HepG2 (cell line): ENCODE measurements around the gene CAMK2D. TPM values are rescaled to one million over a fixed set of nuclear protein-coding genes. Genes with fewer than 3 reads are reported as not detected.

ENCODE experiments used
- ATAC-seq: fragments of 200-7000 bp; cut with Tn5 transposase; 3 replicates; pipeline ENCODE4 v1.9.1; 2020; ENCODE audit warnings: mild to moderate bottlenecking, moderate library complexity
- BruUV-seq: library from RNA; stranded (reverse); fragments of 400-500 nt; replicated peaks from 2 replicates; lab custom pipeline; 2021; lab: Mats Ljungman, UMichigan
- CTCF ChIA-PET: fragments of 300-600 bp; formaldehyde crosslinking; extraction: SDS; loops from one replicate; lab custom pipeline; 2021; ENCODE audit warnings: low total read pairs, inconsistent platforms, low intra/inter-chr PET ratio; lab: Yijun Ruan, JAX
- POLR2A ChIA-PET: fragments of 350-600 bp; sonication (Branson Sonifier 250); formaldehyde crosslinking; loops from one replicate; lab custom pipeline; 2020; ENCODE audit warnings: antibody characterized with exemption, inconsistent platforms; lab: Yijun Ruan, JAX
- DNase-seq: peaks from one replicate; pipeline ENCODE4 v3.0.0-alpha.2; 2015; ENCODE audit warnings: low spot score
- FAIRE-seq: peaks from 3 replicates; lab custom pipeline; 2011; peaks lifted over from hg19 to GRCh38; lab: Jason Lieb, UNC
- H2AFZ ChIP-seq: one replicate; pipeline ENCODE4 v1.6.1; 2011; ENCODE audit warnings: low read length, inconsistent platforms
- H3K27ac ChIP-seq: fragments of 300-600 bp; 3 replicates; pipeline ENCODE4 v1.8.0; 2011; ENCODE audit warnings: mixed run types, mild to moderate bottlenecking, mixed read lengths, low read length, inconsistent platforms; ENCODE audit not compliant: insufficient read depth; ENCODE audit errors: extremely low read length
- H3K27me3 ChIP-seq, 2 experiments: fragments of 200-600 bp in 1 of 2; 2 replicates in 1 of 2; 3 replicates in 1 of 2; pipeline versions ENCODE4 v1.6.0 to v1.8.0; 2011; ENCODE audit warnings: low read length in 2 of 2, mild to moderate bottlenecking in 2 of 2, moderate library complexity in 2 of 2, inconsistent platforms in 1 of 2; ENCODE audit not compliant: insufficient read depth in 2 of 2, control insufficient read depth in 1 of 2
- H3K36me3 ChIP-seq, 2 experiments: fragments of 200-600 bp in 1 of 2; replicated peaks in 1 of 2; 2 replicates in 1 of 2; 3 replicates in 1 of 2; pipeline versions ENCODE4 v1.5.1 to v1.8.0; 2011; ENCODE audit warnings: low read length in 2 of 2, inconsistent platforms in 1 of 2; ENCODE audit not compliant: insufficient read depth in 2 of 2, control insufficient read depth in 1 of 2
- H3K4me1 ChIP-seq: 2 replicates; pipeline ENCODE4 v1.5.1; 2012; ENCODE audit warnings: low read length, inconsistent platforms; ENCODE audit not compliant: insufficient read depth
- H3K4me2 ChIP-seq: 2 replicates; pipeline ENCODE4 v1.6.0; 2011; ENCODE audit warnings: low read depth, low read length, inconsistent platforms
- H3K4me3 ChIP-seq, 3 experiments: fragments of 200-600 bp in 1 of 3; sonication (generic), shearing (Covaris generic) in 1 of 3; replicated peaks in 1 of 3; 2 replicates each; pipeline ENCODE4 v1.5.1; 2011 to 2016; ENCODE audit warnings: low read length in 3 of 3, inconsistent platforms in 2 of 3, low read depth in 2 of 3, mild to moderate bottlenecking in 2 of 3, control low read depth in 1 of 3, mixed read lengths in 1 of 3; ENCODE audit not compliant: insufficient read depth in 1 of 3
- H3K79me2 ChIP-seq: one replicate; pipeline ENCODE4 v1.6.1; 2011; ENCODE audit warnings: low read length, inconsistent platforms; ENCODE audit not compliant: insufficient read depth
- H3K9ac ChIP-seq: 2 replicates; pipeline ENCODE4 v1.6.0; 2011; ENCODE audit warnings: mild to moderate bottlenecking, low read depth, low read length, inconsistent platforms; ENCODE audit not compliant: insufficient read depth
- H3K9me3 ChIP-seq: 2 replicates; pipeline ENCODE4 v1.5.1; 2012; ENCODE audit warnings: mild to moderate bottlenecking, low read length
- H4K20me1 ChIP-seq: 2 replicates; pipeline ENCODE4 v1.6.0; 2011; ENCODE audit warnings: inconsistent platforms, mild to moderate bottlenecking, low read length, moderate library complexity; ENCODE audit not compliant: insufficient read depth
- BATF2 ChIP-seq: sonication (generic); formaldehyde crosslinking; IDR thresholded peaks from 2 replicates; pipeline ENCODE4 v1.8.0; 2022; ENCODE audit warnings: mild to moderate bottlenecking, missing genetic modification reagents, moderate library complexity
- HINFP ChIP-seq: sonication (generic); formaldehyde crosslinking; IDR thresholded peaks from 2 replicates; pipeline ENCODE4 v1.4.0; 2020; ENCODE audit warnings: low read depth, mild to moderate bottlenecking, missing genetic modification reagents
- IRF9 ChIP-seq: sonication (generic); formaldehyde crosslinking; IDR thresholded peaks from 2 replicates; pipeline ENCODE4 v1.8.0; 2022; ENCODE audit warnings: missing genetic modification reagents, mild to moderate bottlenecking, borderline replicate concordance
- MEF2D ChIP-seq: sonication (generic); formaldehyde crosslinking; IDR thresholded peaks from 2 replicates; pipeline ENCODE4 v1.5.1; 2020; ENCODE audit warnings: mild to moderate bottlenecking, missing genetic modification reagents
- SKIL ChIP-seq: sonication (generic); formaldehyde crosslinking; IDR thresholded peaks from 2 replicates; pipeline ENCODE4 v1.8.0; 2022; ENCODE audit warnings: missing genetic modification reagents, mild to moderate bottlenecking, moderate library complexity, borderline replicate concordance
- USF2 ChIP-seq, 2 experiments: sonication (generic) in 1 of 2; formaldehyde crosslinking in 1 of 2; IDR thresholded peaks; 2 replicates each; pipeline versions ENCODE4 v1.5.1 to v1.6.1; 2011 to 2020; ENCODE audit warnings: borderline replicate concordance in 1 of 2, low read depth in 1 of 2, low read length in 1 of 2, mild to moderate bottlenecking in 1 of 2, missing genetic modification reagents in 1 of 2, moderate library complexity in 1 of 2
- ZFY ChIP-seq: sonication (generic); formaldehyde crosslinking; IDR thresholded peaks from 2 replicates; pipeline ENCODE4 v1.4.0; 2020; ENCODE audit warnings: missing genetic modification reagents
- ZMYM3 ChIP-seq: sonication (generic); formaldehyde crosslinking; IDR thresholded peaks from 2 replicates; pipeline ENCODE4 v1.5.1; 2020; ENCODE audit warnings: mild to moderate bottlenecking, missing genetic modification reagents
- ZNF138 ChIP-seq: sonication (generic); formaldehyde crosslinking; IDR thresholded peaks from 2 replicates; pipeline ENCODE4 v1.5.0; 2020; ENCODE audit warnings: mild to moderate bottlenecking, low read depth, missing genetic modification reagents
- ZNF282 ChIP-seq: fragments of 450-650 bp; IDR thresholded peaks from 2 replicates; pipeline ENCODE4 v1.6.1; 2018; ENCODE audit not compliant: partially characterized antibody
- ZNF329 ChIP-seq: sonication (generic); formaldehyde crosslinking; IDR thresholded peaks from 2 replicates; pipeline ENCODE4 v1.9.0; 2021; ENCODE audit warnings: low read depth, mild to moderate bottlenecking, missing genetic modification reagents
- ZNF589 ChIP-seq: sonication (generic); formaldehyde crosslinking; conservative IDR thresholded peaks from 2 replicates; pipeline ENCODE4 v1.8.0; 2022; ENCODE audit warnings: mild to moderate bottlenecking, moderate library complexity, missing genetic modification reagents
- ZSCAN30 ChIP-seq: sonication (generic); formaldehyde crosslinking; IDR thresholded peaks from 2 replicates; pipeline ENCODE4 v1.5.0; 2020; ENCODE audit warnings: mild to moderate bottlenecking, missing genetic modification reagents
- ZXDC ChIP-seq: sonication (generic); formaldehyde crosslinking; IDR thresholded peaks from 2 replicates; pipeline ENCODE4 v1.5.0; 2020; ENCODE audit warnings: mild to moderate bottlenecking, missing genetic modification reagents
- in situ Hi-C: cut with HindIII; loops from 2 replicates; pipeline ENCODE4 v1.10.0; 2017; ENCODE audit warnings: low pct_unique_long_range_greater_than_20kb; ENCODE audit not compliant: extremely low pct_ligation_motif_present
- intact Hi-C: fragments of 100-400 bp; cut with micrococcal nuclease; formaldehyde crosslinking; loops from one replicate; pipeline ENCODE4 v1.10.0; 2022; ENCODE audit not compliant: unreplicated experiment
- polyA plus RNA-seq, 8 experiments: library from polyadenylated mRNA; depleted of rRNA in 3 of 8; stranded (reverse) in 7 of 8; unstranded in 1 of 8; fragments of >200 nt; fragmentation: Illumina TruSeq in 4 of 8; extraction: Trizol in 4 of 8; gene quantifications; 2 replicates each; pipeline versions ENCODE4 v1.2.1 to v1.2.3, GENCODE V29; 2011 to 2016; ENCODE audit warnings: low read depth in 4 of 8, missing spikeins in 1 of 8, mixed read lengths in 1 of 8; ENCODE audit not compliant: insufficient read depth in 1 of 8
- total RNA-seq, 5 experiments: library from RNA; depleted of rRNA; stranded (reverse); fragments of >200 nt; fragmentation: Illumina TruSeq; extraction: Trizol; gene quantifications; 2 replicates each; pipeline ENCODE4 v1.2.3, GENCODE V29; 2016; ENCODE audit warnings: low read depth in 1 of 5

The CAMK2D gene
- total and polyA plus RNA-seq, 2 of the 13 experiments (the other 11 are each of a cell fraction or from before 2014, with no cell fraction given) = 18.0 to 65.4 TPM

GRCh38 chr4:113410686-113411085 is 350.9 kb downstream of the CAMK2D start:
- no peak overlapping the region for H3K4me2 ChIP-seq
- CTCF ChIA-PET = no interaction called here
- H2AFZ ChIP-seq = no peak overlapping the region
- no peaks in the 10 kb centered on the region for H4K20me1 ChIP-seq
- H3K79me2 ChIP-seq = no peaks in the 10 kb centered on the region
- no peak overlapping the region for H3K27ac ChIP-seq
- no peak overlapping the region for H3K9ac ChIP-seq
- POLR2A ChIA-PET = no interaction called here
- H3K4me3 ChIP-seq = no peak overlapping the region
- H3K27me3 ChIP-seq = no peaks in the 10 kb centered on the region
- intact Hi-C loops (no loop called here), in situ Hi-C loops (no loop called here)
- BruUV-seq = no TSS peak
- no peaks in the 10 kb centered on the region for H3K9me3 ChIP-seq
- no peaks in the 10 kb centered on the region for H3K36me3 ChIP-seq
- no peak for FAIRE-seq
- peaks cover 28% of the 10 kb centered on the region for H3K4me1 ChIP-seq
- DNase-seq = no peak
- ATAC-seq = no peak
- TF ChIP-seq ZNF589 (CRISPR knock-in tag) (no peak), ZNF329 (CRISPR knock-in tag) (no peak), ZNF282 (no peak), ZSCAN30 (no peak), IRF9 (no peak), SKIL (CRISPR knock-in tag) (no peak), BATF2 (no peak), ZFY (CRISPR knock-in tag) (no peak), ZNF138 (CRISPR knock-in tag) (no peak), ZMYM3 (no peak), HINFP (CRISPR knock-in tag) (no peak), USF2 (IDR thresholded peaks at IDR 0.05; ENCODE audit: low read depth, low read length) (no peak), USF2 (CRISPR knock-in tag; IDR thresholded peaks at IDR 0.05; ENCODE audit: borderline replicate concordance) (no peak), MEF2D (no peak), ZXDC (no peak)
